ENCODE data around the gene TDRD1.

DNA sequence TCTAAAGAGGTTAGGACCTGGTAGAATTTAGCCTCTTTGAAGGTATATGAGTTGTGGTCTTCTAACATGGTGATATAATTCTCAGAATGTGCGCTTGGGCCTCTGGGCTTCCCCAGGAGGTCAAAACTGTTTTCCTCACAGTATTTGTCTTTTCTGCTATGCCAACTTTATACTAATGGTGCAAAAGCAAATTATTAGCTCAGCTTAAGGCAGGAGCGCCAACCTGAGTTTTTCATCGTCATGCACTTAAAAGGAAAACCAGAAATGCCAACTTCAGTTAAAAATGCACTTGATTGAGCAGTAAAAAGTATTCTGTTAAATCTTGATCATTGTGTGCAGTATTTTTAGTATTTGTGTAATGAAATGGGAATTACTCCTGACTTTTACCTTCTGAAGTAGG, 9.7 kb downstream of the TDRD1 start:
- TF ChIP-seq, protein P1, sequence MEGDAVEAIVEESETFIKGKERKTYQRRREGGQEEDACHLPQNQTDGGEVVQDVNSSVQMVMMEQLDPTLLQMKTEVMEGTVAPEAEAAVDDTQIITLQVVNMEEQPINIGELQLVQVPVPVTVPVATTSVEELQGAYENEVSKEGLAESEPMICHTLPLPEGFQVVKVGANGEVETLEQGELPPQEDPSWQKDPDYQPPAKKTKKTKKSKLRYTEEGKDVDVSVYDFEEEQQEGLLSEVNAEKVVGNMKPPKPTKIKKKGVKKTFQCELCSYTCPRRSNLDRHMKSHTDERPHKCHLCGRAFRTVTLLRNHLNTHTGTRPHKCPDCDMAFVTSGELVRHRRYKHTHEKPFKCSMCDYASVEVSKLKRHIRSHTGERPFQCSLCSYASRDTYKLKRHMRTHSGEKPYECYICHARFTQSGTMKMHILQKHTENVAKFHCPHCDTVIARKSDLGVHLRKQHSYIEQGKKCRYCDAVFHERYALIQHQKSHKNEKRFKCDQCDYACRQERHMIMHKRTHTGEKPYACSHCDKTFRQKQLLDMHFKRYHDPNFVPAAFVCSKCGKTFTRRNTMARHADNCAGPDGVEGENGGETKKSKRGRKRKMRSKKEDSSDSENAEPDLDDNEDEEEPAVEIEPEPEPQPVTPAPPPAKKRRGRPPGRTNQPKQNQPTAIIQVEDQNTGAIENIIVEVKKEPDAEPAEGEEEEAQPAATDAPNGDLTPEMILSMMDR (IDR thresholded peaks at IDR 0.05) = no peak
- TF ChIP-seq POLR2A (IDR thresholded peaks at IDR 0.05) = no peak

All from vagina (tissue), 2 donors.